PC-3 (cell line): ENCODE data around the gene FBXO27. TPM values are rescaled to one million over a fixed set of nuclear protein-coding genes. Genes with fewer than 3 reads are reported as not detected.

Source experiments
- ATAC-seq: fragments of 200-7000 bp; cut with Tn5 transposase; 2 replicates; pipeline ENCODE4 v1.9.1; 2020; ENCODE audit warnings: mild to moderate bottlenecking, moderate library complexity
- BruUV-seq: library from RNA; stranded (reverse); fragments of 400-500 nt; replicated peaks from 2 replicates; lab custom pipeline; 2021; lab: Mats Ljungman, UMichigan
- CTCF ChIA-PET: fragments of 300-600 bp; sonication (Branson Sonifier 250); formaldehyde crosslinking; loops from one replicate; lab custom pipeline; 2022; ENCODE audit warnings: antibody characterized with exemption; lab: Charles Lee
- POLR2A ChIA-PET: fragments of 300-600 bp; sonication (Branson Sonifier 250); formaldehyde crosslinking; loops from one replicate; lab custom pipeline; 2022; ENCODE audit warnings: antibody characterized with exemption; ENCODE audit not compliant: unreplicated experiment; lab: Charles Lee
- DNase-seq: peaks from one replicate; pipeline ENCODE4 v3.0.0-alpha.2; 2015
- H2AFZ ChIP-seq: fragments of 300-600 bp; sonication (generic); 2 replicates; pipeline ENCODE4 v1.6.0; 2016; ENCODE audit warnings: antibody characterized with exemption, low read length
- H3F3A ChIP-seq: fragments of 300-600 bp; sonication (generic); one replicate; pipeline ENCODE4 v1.6.0; 2017; ENCODE audit warnings: antibody characterized with exemption, low read length, control low read depth, mild to moderate bottlenecking; ENCODE audit not compliant: unreplicated experiment
- H3K27ac ChIP-seq: fragments of 300-600 bp; sonication (generic); 2 replicates; pipeline ENCODE4 v1.5.1; 2016; ENCODE audit warnings: mild to moderate bottlenecking, low read length
- H3K27me3 ChIP-seq: fragments of 300-600 bp; sonication (generic); 2 replicates; pipeline ENCODE4 v1.6.1; 2016; ENCODE audit warnings: low read length, mixed read lengths
- H3K36me3 ChIP-seq: fragments of 300-600 bp; sonication (generic); 2 replicates; pipeline ENCODE4 v1.6.1; 2016; ENCODE audit warnings: low read depth, mixed run types, low read length, mixed read lengths
- H3K4me1 ChIP-seq: fragments of 300-600 bp; sonication (generic); 2 replicates; pipeline ENCODE4 v1.5.1; 2016; ENCODE audit warnings: low read length; ENCODE audit not compliant: insufficient read depth
- H3K4me2 ChIP-seq: fragments of 300-600 bp; sonication (generic); 2 replicates; pipeline ENCODE4 v1.6.0; 2016; ENCODE audit warnings: low read length
- H3K4me3 ChIP-seq: fragments of 300-600 bp; sonication (generic); 2 replicates; pipeline ENCODE4 v1.5.1; 2016; ENCODE audit warnings: mild to moderate bottlenecking, low read length, mixed read lengths
- H3K79me2 ChIP-seq: fragments of 300-600 bp; sonication (generic); 2 replicates; pipeline ENCODE4 v1.6.1; 2017; ENCODE audit warnings: low read length, mixed read lengths
- H3K9ac ChIP-seq: fragments of 300-600 bp; sonication (generic); 2 replicates; pipeline ENCODE4 v1.6.0; 2016; ENCODE audit warnings: mild to moderate bottlenecking, low read length
- H3K9me2 ChIP-seq: fragments of 300-600 bp; sonication (generic); replicated peaks from 2 replicates; pipeline ENCODE4 v1.6.1; 2016; ENCODE audit warnings: mixed run types, low read length, mixed read lengths
- H3K9me3 ChIP-seq: fragments of 300-600 bp; sonication (generic); 2 replicates; pipeline ENCODE4 v1.6.1; 2016; ENCODE audit warnings: low read length, mixed read lengths
- H4K20me1 ChIP-seq: fragments of 300-600 bp; sonication (generic); 2 replicates; pipeline ENCODE4 v1.6.1; 2016; ENCODE audit warnings: low read length, mixed read lengths
- CTCF ChIP-seq: fragments of 300-600 bp; sonication (generic); conservative IDR thresholded peaks from 2 replicates; pipeline ENCODE4 v1.5.1; 2017; ENCODE audit warnings: antibody characterized with exemption, low read depth, mild to moderate bottlenecking, low read length
- EZH2 ChIP-seq: fragments of 300-600 bp; sonication (generic); IDR thresholded peaks from one replicate; pipeline ENCODE4 v1.6.1; 2017; ENCODE audit warnings: antibody characterized with exemption, mild to moderate bottlenecking, low read length; ENCODE audit not compliant: unreplicated experiment
- EZH2phosphoT487 ChIP-seq: fragments of 300-600 bp; sonication (generic); IDR thresholded peaks from 2 replicates; pipeline ENCODE4 v1.6.1; 2018; ENCODE audit warnings: mild to moderate bottlenecking, antibody characterized with exemption, low read length, borderline replicate concordance
- intact Hi-C: fragments of 100-400 bp; cut with micrococcal nuclease; formaldehyde crosslinking; loops from 2 replicates; pipeline ENCODE4 v1.9.0; 2023
- total RNA-seq: library from RNA; depleted of rRNA; stranded (reverse); fragments of >200 nt; gene quantifications from 2 replicates; pipeline ENCODE4 v1.2.3, GENCODE V29; 2014

FBXO27 gene
- total RNA-seq, 1 experiment from 2014 or later: 7.1 TPM

- H3K79me2 ChIP-seq: peaks cover 32% of the 10 kb centered on the region
- no peaks in the 10 kb centered on the region for H3K9me2 ChIP-seq
- no peaks in the 10 kb centered on the region for H3K36me3 ChIP-seq
- peak; percentile 66 for ATAC-seq
- peak overlapping the region; percentile 93 for H3K27ac ChIP-seq
- peak overlapping the region; percentile 68 for H3K9ac ChIP-seq
- no peak overlapping the region for H2AFZ ChIP-seq
- CTCF ChIA-PET: interaction anchor here (0.6 to 0.7 kb wide), 2 partner anchors 32 to 247 kb away, joined by 3 to 4 read pairs; no protein-coding TSS in a partner anchor
- intact Hi-C loops: no loop called here
- H3K4me3 ChIP-seq: no peak overlapping the region
- no TSS peak for BruUV-seq
- no peaks in the 10 kb centered on the region for H4K20me1 ChIP-seq
- H3K4me2 ChIP-seq: peak overlapping the region; percentile 29
- TF ChIP-seq CTCF (no peak), EZH2phosphoT487 (no peak), EZH2 (no peak)
- no peaks in the 10 kb centered on the region for H3K9me3 ChIP-seq
- peaks cover 4% of the 10 kb centered on the region for H3F3A ChIP-seq
- peak; percentile 95 for DNase-seq
- POLR2A ChIA-PET: interaction anchor here (0.5 to 0.6 kb wide), 4 partner anchors 178 to 431 kb away, joined by 3 to 6 read pairs (median 4); partner anchors contain the start of gene ACTN4
- peaks cover 35% of the 10 kb centered on the region for H3K4me1 ChIP-seq
- H3K27me3 ChIP-seq: no peaks in the 10 kb centered on the region
Observed at GRCh38 chr19:39078436-39079200, 46.3 kb upstream of the FBXO27 start.

- ATAC-seq: no peak
- Histone ChIP-seq H3K4me1 (peaks cover 37% of the 10 kb centered on the region), H3K36me3 (no peaks in the 10 kb centered on the region), H3K4me3 (no peak overlapping the region), H3F3A (peaks cover 4% of the 10 kb centered on the region), H3K4me2 (no peak overlapping the region), H3K27ac (peak overlapping the region; percentile 93), H3K79me2 (peaks cover 19% of the 10 kb centered on the region), H4K20me1 (no peaks in the 10 kb centered on the region), H3K9ac (no peak overlapping the region; the same call in 1 of the 2 replicates), H3K9me3 (no peaks in the 10 kb centered on the region), H3K9me2 (no peaks in the 10 kb centered on the region), H3K27me3 (no peaks in the 10 kb centered on the region), H2AFZ (no peak overlapping the region)
- intact Hi-C loops: no loop called here
- no peak for TF ChIP-seq CTCF
- CTCF ChIA-PET: no interaction called here
- BruUV-seq: no TSS peak
- POLR2A ChIA-PET: no interaction called here
- no peak for DNase-seq
Observed at GRCh38 chr19:39077323-39077722, 45.0 kb upstream of the FBXO27 start.

- TF ChIP-seq CTCF (no peak), EZH2phosphoT487 (no peak), EZH2 (no peak)
- Histone ChIP-seq H3F3A (peaks cover 4% of the 10 kb centered on the region), H3K9me2 (no peaks in the 10 kb centered on the region), H3K9ac (no peak overlapping the region), H3K4me1 (peaks cover 35% of the 10 kb centered on the region), H3K4me2 (no peak overlapping the region), H4K20me1 (no peaks in the 10 kb centered on the region), H3K9me3 (no peaks in the 10 kb centered on the region), H3K79me2 (peaks cover 10% of the 10 kb centered on the region), H3K36me3 (no peaks in the 10 kb centered on the region), H3K4me3 (no peak overlapping the region), H2AFZ (no peak overlapping the region), H3K27ac (peak overlapping the region; percentile 98), H3K27me3 (no peaks in the 10 kb centered on the region)
- ATAC-seq (no peak), DNase-seq (no peak)
- no TSS peak for BruUV-seq
- ChIA-PET CTCF (no interaction called here), POLR2A (interaction anchor here (0.7 kb wide), 1 partner anchor 10 kb away, joined by 4 read pairs; no protein-coding TSS in a partner anchor)
- intact Hi-C loops: no loop called here
Observed at GRCh38 chr19:39074942-39075341, 42.6 kb upstream of the FBXO27 start.
